HCT116 (cell line): ENCODE measurements around the gene CYTIP. TPM values are rescaled to one million over a fixed set of nuclear protein-coding genes. Genes with fewer than 3 reads are reported as not detected.

ENCODE experiments used
- ATAC-seq: fragments of 200-7000 bp; cut with Tn5 transposase; 2 replicates; pipeline ENCODE4 v1.9.1; 2020; ENCODE audit warnings: mild to moderate bottlenecking, moderate library complexity
- BruUV-seq: library from RNA; stranded (reverse); fragments of 400-500 nt; replicated peaks from 2 replicates; lab custom pipeline; 2021; lab: Mats Ljungman, UMichigan
- CTCF ChIA-PET: fragments of 300-600 bp; sonication (Branson Sonifier 250); formaldehyde crosslinking; loops from one replicate; lab custom pipeline; 2021; ENCODE audit warnings: antibody characterized with exemption; lab: Charles Lee
- POLR2A ChIA-PET: fragments of 300-600, 350-600 bp; sonication (Branson Sonifier 250); formaldehyde crosslinking; loops from one replicate; lab custom pipeline; 2021; ENCODE audit warnings: antibody characterized with exemption; lab: Charles Lee
- RAD21 ChIA-PET, 2 experiments: fragments of 300-600 bp; sonication (Branson Sonifier 250); formaldehyde crosslinking; loops; one replicate each; lab custom pipeline; 2023; ENCODE audit warnings: low total read pairs in 2 of 2; ENCODE audit not compliant: uncharacterized antibody in 2 of 2, unreplicated experiment in 2 of 2, low non-redundant PET in 1 of 2; lab: Charles Lee
- DNase-seq: peaks from one replicate; pipeline ENCODE4 v3.0.0-alpha.2; 2010; ENCODE audit warnings: low read depth, low spot score
- H2AFZ ChIP-seq: fragments of 200-600 bp; shearing (Covaris generic), sonication (generic); 2 replicates; pipeline ENCODE4 v1.6.1; 2017; ENCODE audit warnings: low read depth, mixed run types, mixed read lengths, antibody characterized with exemption, low read length; ENCODE audit not compliant: poor library complexity, severe bottlenecking
- H3K27ac ChIP-seq: 2 replicates; pipeline ENCODE4 v1.5.1; 2012; ENCODE audit warnings: low read depth, low read length
- H3K27me3 ChIP-seq: fragments of 200-600 bp; sonication (generic); 2 replicates; pipeline ENCODE4 v1.6.1; 2016; ENCODE audit warnings: mixed run types, low read length, mixed read lengths; ENCODE audit not compliant: insufficient read depth
- H3K36me3 ChIP-seq, 2 experiments: fragments of 200-500 bp in 1 of 2; fragments of 200-600 bp in 1 of 2; sonication (Bioruptor generic) in 1 of 2; sonication (generic) in 1 of 2; 2 replicates each; pipeline versions ENCODE4 v1.5.1 to v1.6.1; 2014 to 2016; ENCODE audit warnings: low read length in 2 of 2, inconsistent platforms in 1 of 2, mixed read lengths in 1 of 2, mixed run types in 1 of 2; ENCODE audit not compliant: insufficient read depth in 2 of 2, control insufficient read depth in 1 of 2
- H3K4me1 ChIP-seq, 2 experiments: fragments of 200-600 bp in 1 of 2; sonication (generic) in 1 of 2; 2 replicates each; pipeline versions ENCODE4 v1.5.1 to v1.6.1; 2012 to 2017; ENCODE audit warnings: low read length in 2 of 2, inconsistent platforms in 1 of 2, mild to moderate bottlenecking in 1 of 2, mixed read lengths in 1 of 2, mixed run types in 1 of 2, moderate library complexity in 1 of 2; ENCODE audit not compliant: insufficient read depth in 2 of 2, control insufficient read depth in 1 of 2
- H3K4me2 ChIP-seq: fragments of 200-600 bp; sonication (generic); 2 replicates; pipeline ENCODE4 v1.6.1; 2017; ENCODE audit warnings: mixed run types, low read length, mixed read lengths
- H3K4me3 ChIP-seq, 2 experiments: fragments of 200-600 bp in 1 of 2; sonication (generic) in 1 of 2; replicated peaks in 1 of 2; 2 replicates each; pipeline ENCODE4 v1.5.1; 2011 to 2016; ENCODE audit warnings: low read length in 2 of 2, control low read depth in 1 of 2, low read depth in 1 of 2, mild to moderate bottlenecking in 1 of 2, mixed read lengths in 1 of 2, mixed run types in 1 of 2
- H3K79me2 ChIP-seq: fragments of 200-600 bp; sonication (generic); 2 replicates; pipeline ENCODE4 v1.6.1; 2017; ENCODE audit warnings: mild to moderate bottlenecking, mixed run types, low read length, moderate library complexity, mixed read lengths; ENCODE audit not compliant: insufficient read depth
- H3K9ac ChIP-seq: fragments of 200-600 bp; sonication (generic); 2 replicates; pipeline ENCODE4 v1.6.1; 2016; ENCODE audit warnings: low read length, mixed read lengths
- H3K9me2 ChIP-seq: fragments of 200-600 bp; sonication (generic), shearing (Covaris generic); 2 replicates; pipeline ENCODE4 v1.6.1; 2017; ENCODE audit warnings: mixed run types, mild to moderate bottlenecking, moderate library complexity; ENCODE audit not compliant: insufficient read depth
- H3K9me3 ChIP-seq, 2 experiments: fragments of 200-500 bp in 1 of 2; fragments of 200-600 bp in 1 of 2; sonication (Bioruptor generic) in 1 of 2; sonication (generic) in 1 of 2; 2 replicates each; pipeline ENCODE4 v1.6.1; 2014 to 2017; ENCODE audit warnings: low read length in 2 of 2, mixed read lengths in 2 of 2, inconsistent platforms in 1 of 2, low read depth in 1 of 2, mild to moderate bottlenecking in 1 of 2, mixed run types in 1 of 2, moderate library complexity in 1 of 2; ENCODE audit not compliant: control insufficient read depth in 1 of 2, insufficient read depth in 1 of 2
- H4K20me1 ChIP-seq: fragments of 200-600 bp; sonication (generic), shearing (Covaris generic); 2 replicates; pipeline ENCODE4 v1.6.1; 2017; ENCODE audit warnings: mixed run types, mild to moderate bottlenecking, moderate library complexity; ENCODE audit not compliant: insufficient read depth
- ATF3 ChIP-seq: IDR thresholded peaks from 2 replicates; pipeline ENCODE4 v1.6.1; 2012
- CBX3 ChIP-seq: IDR thresholded peaks from 2 replicates; pipeline ENCODE4 v1.6.1; 2012; ENCODE audit warnings: low read depth
- ELF1 ChIP-seq: IDR thresholded peaks from 2 replicates; pipeline ENCODE4 v1.6.1; 2012; ENCODE audit warnings: low read depth, borderline replicate concordance
- EZH2 ChIP-seq: fragments of 200-600 bp; sonication (generic); IDR thresholded peaks from 2 replicates; pipeline ENCODE4 v1.6.1; 2017; ENCODE audit warnings: antibody characterized with exemption, mixed run types
- EZH2phosphoT487 ChIP-seq: fragments of 200-600 bp; IDR thresholded peaks from 2 replicates; pipeline ENCODE4 v1.6.1; 2018; ENCODE audit warnings: antibody characterized with exemption, borderline replicate concordance
- JUND ChIP-seq: IDR thresholded peaks from 2 replicates; pipeline ENCODE4 v1.6.1; 2012
- MAX ChIP-seq: IDR thresholded peaks from 2 replicates; pipeline ENCODE4 v1.6.1; 2012
- POLR2AphosphoS5 ChIP-seq: IDR thresholded peaks from 2 replicates; pipeline ENCODE4 v1.6.1; 2011; ENCODE audit warnings: mild to moderate bottlenecking, low read depth, low read length, moderate library complexity
- RAD21 ChIP-seq: IDR thresholded peaks from 2 replicates; pipeline ENCODE4 v1.6.1; 2012; ENCODE audit warnings: low read depth, mild to moderate bottlenecking
- SIN3A ChIP-seq: IDR thresholded peaks from 2 replicates; pipeline ENCODE4 v1.6.1; 2012; ENCODE audit warnings: low read depth
- SP1 ChIP-seq: IDR thresholded peaks from 2 replicates; pipeline ENCODE4 v1.6.1; 2012; ENCODE audit warnings: low read depth
- ZFX ChIP-seq: fragments of 450-650 bp; IDR thresholded peaks from 2 replicates; pipeline ENCODE4 v1.6.1; 2017
- ZNF274 ChIP-seq: fragments of 200-500 bp; sonication (Bioruptor generic); IDR thresholded peaks from 2 replicates; pipeline ENCODE4 v1.6.1; 2014; ENCODE audit warnings: mild to moderate bottlenecking, low read depth, low read length, inconsistent platforms
- intact Hi-C: fragments of 100-400 bp; cut with micrococcal nuclease; formaldehyde crosslinking; loops from 2 replicates; pipeline ENCODE4 v1.10.0; 2022
- total RNA-seq: library from RNA; stranded (reverse); gene quantifications from one replicate; pipeline ENCODE4 v1.2.1, GENCODE V29; 2021; ENCODE audit not compliant: unreplicated experiment
- TF ChIP-seq, protein P1 (sequence below): IDR thresholded peaks from 2 replicates; pipeline ENCODE4 v1.6.1; 2012; ENCODE audit warnings: low read depth
- TF ChIP-seq, protein P2 (sequence below), 3 experiments: fragments of 200-600 bp in 1 of 3; sonication (generic) in 1 of 3; IDR thresholded peaks in 2 of 3; conservative IDR thresholded peaks in 1 of 3; 2 replicates each; pipeline ENCODE4 v1.5.1; 2012 to 2017; ENCODE audit warnings: low read depth in 2 of 3, low read length in 2 of 3, antibody characterized with exemption in 1 of 3, borderline replicate concordance in 1 of 3, control low read depth in 1 of 3, mild to moderate bottlenecking in 1 of 3, mixed read lengths in 1 of 3, mixed run types in 1 of 3, moderate library complexity in 1 of 3; ENCODE audit not compliant: insufficient read depth in 1 of 3

The CYTIP gene
- total RNA-seq, 1 experiment from 2014 or later: 0.64 TPM

- TF ChIP-seq RAD21: no peak
- TF ChIP-seq, protein P1, sequence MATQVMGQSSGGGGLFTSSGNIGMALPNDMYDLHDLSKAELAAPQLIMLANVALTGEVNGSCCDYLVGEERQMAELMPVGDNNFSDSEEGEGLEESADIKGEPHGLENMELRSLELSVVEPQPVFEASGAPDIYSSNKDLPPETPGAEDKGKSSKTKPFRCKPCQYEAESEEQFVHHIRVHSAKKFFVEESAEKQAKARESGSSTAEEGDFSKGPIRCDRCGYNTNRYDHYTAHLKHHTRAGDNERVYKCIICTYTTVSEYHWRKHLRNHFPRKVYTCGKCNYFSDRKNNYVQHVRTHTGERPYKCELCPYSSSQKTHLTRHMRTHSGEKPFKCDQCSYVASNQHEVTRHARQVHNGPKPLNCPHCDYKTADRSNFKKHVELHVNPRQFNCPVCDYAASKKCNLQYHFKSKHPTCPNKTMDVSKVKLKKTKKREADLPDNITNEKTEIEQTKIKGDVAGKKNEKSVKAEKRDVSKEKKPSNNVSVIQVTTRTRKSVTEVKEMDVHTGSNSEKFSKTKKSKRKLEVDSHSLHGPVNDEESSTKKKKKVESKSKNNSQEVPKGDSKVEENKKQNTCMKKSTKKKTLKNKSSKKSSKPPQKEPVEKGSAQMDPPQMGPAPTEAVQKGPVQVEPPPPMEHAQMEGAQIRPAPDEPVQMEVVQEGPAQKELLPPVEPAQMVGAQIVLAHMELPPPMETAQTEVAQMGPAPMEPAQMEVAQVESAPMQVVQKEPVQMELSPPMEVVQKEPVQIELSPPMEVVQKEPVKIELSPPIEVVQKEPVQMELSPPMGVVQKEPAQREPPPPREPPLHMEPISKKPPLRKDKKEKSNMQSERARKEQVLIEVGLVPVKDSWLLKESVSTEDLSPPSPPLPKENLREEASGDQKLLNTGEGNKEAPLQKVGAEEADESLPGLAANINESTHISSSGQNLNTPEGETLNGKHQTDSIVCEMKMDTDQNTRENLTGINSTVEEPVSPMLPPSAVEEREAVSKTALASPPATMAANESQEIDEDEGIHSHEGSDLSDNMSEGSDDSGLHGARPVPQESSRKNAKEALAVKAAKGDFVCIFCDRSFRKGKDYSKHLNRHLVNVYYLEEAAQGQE: no peak
- no peak for TF ChIP-seq JUND
- no peak for TF ChIP-seq EZH2
- no peak for TF ChIP-seq ZNF274
- TF ChIP-seq SIN3A: no peak
- no peak for TF ChIP-seq ZFX
- TF ChIP-seq MAX: no peak
- TF ChIP-seq SP1: no peak
- TF ChIP-seq CBX3: no peak
- TF ChIP-seq POLR2AphosphoS5: no peak
- TF ChIP-seq, protein P2, sequence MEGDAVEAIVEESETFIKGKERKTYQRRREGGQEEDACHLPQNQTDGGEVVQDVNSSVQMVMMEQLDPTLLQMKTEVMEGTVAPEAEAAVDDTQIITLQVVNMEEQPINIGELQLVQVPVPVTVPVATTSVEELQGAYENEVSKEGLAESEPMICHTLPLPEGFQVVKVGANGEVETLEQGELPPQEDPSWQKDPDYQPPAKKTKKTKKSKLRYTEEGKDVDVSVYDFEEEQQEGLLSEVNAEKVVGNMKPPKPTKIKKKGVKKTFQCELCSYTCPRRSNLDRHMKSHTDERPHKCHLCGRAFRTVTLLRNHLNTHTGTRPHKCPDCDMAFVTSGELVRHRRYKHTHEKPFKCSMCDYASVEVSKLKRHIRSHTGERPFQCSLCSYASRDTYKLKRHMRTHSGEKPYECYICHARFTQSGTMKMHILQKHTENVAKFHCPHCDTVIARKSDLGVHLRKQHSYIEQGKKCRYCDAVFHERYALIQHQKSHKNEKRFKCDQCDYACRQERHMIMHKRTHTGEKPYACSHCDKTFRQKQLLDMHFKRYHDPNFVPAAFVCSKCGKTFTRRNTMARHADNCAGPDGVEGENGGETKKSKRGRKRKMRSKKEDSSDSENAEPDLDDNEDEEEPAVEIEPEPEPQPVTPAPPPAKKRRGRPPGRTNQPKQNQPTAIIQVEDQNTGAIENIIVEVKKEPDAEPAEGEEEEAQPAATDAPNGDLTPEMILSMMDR (IDR thresholded peaks at IDR 0.05 in 2 of 3, conservative IDR thresholded peaks at IDR 0.05 in 1 of 3; ENCODE audit: borderline replicate concordance in 1 of 3, insufficient read depth in 1 of 3, low read depth in 2 of 3, low read length in 2 of 3): no peak
- TF ChIP-seq ATF3: no peak
- no peak for TF ChIP-seq EZH2phosphoT487
- no peak for TF ChIP-seq ELF1
- H3K9me3 ChIP-seq: no peaks in the 10 kb centered on the region
- no peaks in the 10 kb centered on the region; the same call in 1 of the 2 replicates for H3K27me3 ChIP-seq
- DNase-seq: no peak
- H3K27ac ChIP-seq: no peak overlapping the region
- no peak overlapping the region for H3K9ac ChIP-seq
- BruUV-seq: no TSS peak
- no peaks in the 10 kb centered on the region for H3K36me3 ChIP-seq
- ChIA-PET POLR2A (no interaction called here), RAD21 (no interaction called here), CTCF (no interaction called here)
- no peak overlapping the region for H3K4me3 ChIP-seq
- H4K20me1 ChIP-seq: no peaks in the 10 kb centered on the region
- no peak overlapping the region for H2AFZ ChIP-seq
- no peak for ATAC-seq
- intact Hi-C loops: no loop called here
- no peak overlapping the region for H3K4me2 ChIP-seq
- no peaks in the 10 kb centered on the region for H3K79me2 ChIP-seq
- H3K9me2 ChIP-seq: no peaks in the 10 kb centered on the region
- no peaks in the 10 kb centered on the region for H3K4me1 ChIP-seq
Observed at GRCh38 chr2:157442191-157442590, 1.7 kb downstream of the CYTIP start.
